Endothelial cell (in vitro differentiated cells): ENCODE results near the gene LTBR. TPM values are rescaled to one million over a fixed set of nuclear protein-coding genes. Genes with fewer than 3 reads are reported as not detected.

Experiments
- DNase-seq: peaks from one replicate; pipeline ENCODE4 v3.0.0; 2021; ENCODE audit warnings: low spot score
- H3K27ac Mint-ChIP-seq: one replicate; pipeline ENCODE4 v1.8.0; 2021; ENCODE audit warnings: mixed read lengths, inconsistent platforms; ENCODE audit not compliant: unreplicated experiment
- H3K27me3 Mint-ChIP-seq: one replicate; pipeline ENCODE4 v1.8.0; 2021; ENCODE audit warnings: mild to moderate bottlenecking, moderate library complexity, mixed read lengths, inconsistent platforms; ENCODE audit not compliant: unreplicated experiment
- H3K36me3 Mint-ChIP-seq: one replicate; pipeline ENCODE4 v1.8.0; 2021; ENCODE audit warnings: mild to moderate bottlenecking, low read depth, mixed read lengths, inconsistent platforms; ENCODE audit not compliant: unreplicated experiment
- H3K4me1 Mint-ChIP-seq: one replicate; pipeline ENCODE4 v1.8.0; 2021; ENCODE audit warnings: mild to moderate bottlenecking, mixed read lengths, inconsistent platforms; ENCODE audit not compliant: unreplicated experiment
- H3K4me3 Mint-ChIP-seq: one replicate; pipeline ENCODE4 v1.8.0; 2021; ENCODE audit warnings: mild to moderate bottlenecking, mixed read lengths, inconsistent platforms; ENCODE audit not compliant: unreplicated experiment
- H3K9me3 Mint-ChIP-seq: one replicate; pipeline ENCODE4 v1.8.0; 2021; ENCODE audit warnings: mixed read lengths, inconsistent platforms; ENCODE audit not compliant: unreplicated experiment
- total RNA-seq: library from RNA; stranded (reverse); fragmentation: NEBNext Ultra II Directional; extraction: Animal tissue kit (Norgen Biotek cat#: 25700); gene quantifications from one replicate; pipeline ENCODE4 v1.2.1, GENCODE V29; 2021; ENCODE audit not compliant: unreplicated experiment
- TF ChIP-seq, protein P1 (sequence below): fragments of 200-600 bp; sonication (generic); IDR thresholded peaks from one replicate; pipeline ENCODE4 v1.5.0; 2021; ENCODE audit warnings: antibody characterized with exemption; ENCODE audit not compliant: unreplicated experiment

The LTBR gene
- total RNA-seq, 1 donor from 2014 or later = 40.3 TPM

DNA sequence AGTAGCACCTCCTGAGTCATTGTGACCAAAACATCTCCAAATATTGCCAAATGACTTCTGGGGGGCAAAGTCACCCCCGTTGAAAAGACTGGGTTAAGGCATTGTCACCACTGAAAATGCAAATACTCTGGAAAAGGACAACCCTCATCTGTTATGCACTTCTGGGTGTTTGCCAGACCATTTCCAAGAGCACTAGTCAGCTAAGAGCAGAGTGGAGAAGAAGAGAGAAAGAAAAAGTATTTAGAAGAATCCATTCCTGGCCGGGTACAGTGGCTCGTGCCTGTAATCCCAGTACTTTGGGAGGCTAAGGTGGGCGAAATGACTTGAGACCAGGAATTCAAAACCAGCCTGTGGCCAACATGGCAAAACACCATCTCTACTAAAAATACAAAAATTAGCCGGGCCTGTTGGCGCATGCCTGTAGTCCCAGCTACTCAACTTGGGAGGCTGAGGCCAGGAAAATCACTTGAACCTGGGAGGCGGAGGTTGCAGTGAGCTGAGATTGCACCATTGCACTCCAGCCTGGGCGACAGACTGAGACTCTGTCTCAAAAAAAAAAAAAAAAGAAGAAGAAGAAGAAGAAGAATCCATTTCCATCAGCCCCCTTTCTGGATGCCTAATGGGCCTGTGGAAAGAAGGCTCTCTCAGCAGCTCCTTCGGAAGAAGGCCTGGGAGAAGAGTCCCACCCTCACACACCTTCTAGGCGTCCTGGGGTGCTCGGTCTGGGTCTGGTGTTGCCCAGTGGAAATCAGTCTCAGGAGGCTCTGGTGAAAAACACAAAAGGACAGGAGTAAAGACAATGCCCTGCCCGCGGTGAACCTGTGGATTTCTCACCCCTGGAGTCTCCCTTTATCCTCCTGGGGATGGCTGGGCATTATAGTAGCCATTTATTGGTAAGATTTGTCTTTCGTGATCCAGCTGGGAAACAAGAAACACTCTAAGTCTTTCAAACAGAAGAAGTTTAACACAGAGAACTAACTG is 3.5 kb upstream of the LTBR start:
- Mint-ChIP-seq H3K27ac (no peak overlapping the region), H3K4me3 (no peak overlapping the region), H3K36me3 (peaks cover 4% of the 10 kb centered on the region), H3K4me1 (peaks cover 24% of the 10 kb centered on the region), H3K27me3 (peaks cover 13% of the 10 kb centered on the region), H3K9me3 (no peaks in the 10 kb centered on the region)
- DNase-seq = no peak
- TF ChIP-seq, protein P1, sequence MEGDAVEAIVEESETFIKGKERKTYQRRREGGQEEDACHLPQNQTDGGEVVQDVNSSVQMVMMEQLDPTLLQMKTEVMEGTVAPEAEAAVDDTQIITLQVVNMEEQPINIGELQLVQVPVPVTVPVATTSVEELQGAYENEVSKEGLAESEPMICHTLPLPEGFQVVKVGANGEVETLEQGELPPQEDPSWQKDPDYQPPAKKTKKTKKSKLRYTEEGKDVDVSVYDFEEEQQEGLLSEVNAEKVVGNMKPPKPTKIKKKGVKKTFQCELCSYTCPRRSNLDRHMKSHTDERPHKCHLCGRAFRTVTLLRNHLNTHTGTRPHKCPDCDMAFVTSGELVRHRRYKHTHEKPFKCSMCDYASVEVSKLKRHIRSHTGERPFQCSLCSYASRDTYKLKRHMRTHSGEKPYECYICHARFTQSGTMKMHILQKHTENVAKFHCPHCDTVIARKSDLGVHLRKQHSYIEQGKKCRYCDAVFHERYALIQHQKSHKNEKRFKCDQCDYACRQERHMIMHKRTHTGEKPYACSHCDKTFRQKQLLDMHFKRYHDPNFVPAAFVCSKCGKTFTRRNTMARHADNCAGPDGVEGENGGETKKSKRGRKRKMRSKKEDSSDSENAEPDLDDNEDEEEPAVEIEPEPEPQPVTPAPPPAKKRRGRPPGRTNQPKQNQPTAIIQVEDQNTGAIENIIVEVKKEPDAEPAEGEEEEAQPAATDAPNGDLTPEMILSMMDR = no peak

DNA sequence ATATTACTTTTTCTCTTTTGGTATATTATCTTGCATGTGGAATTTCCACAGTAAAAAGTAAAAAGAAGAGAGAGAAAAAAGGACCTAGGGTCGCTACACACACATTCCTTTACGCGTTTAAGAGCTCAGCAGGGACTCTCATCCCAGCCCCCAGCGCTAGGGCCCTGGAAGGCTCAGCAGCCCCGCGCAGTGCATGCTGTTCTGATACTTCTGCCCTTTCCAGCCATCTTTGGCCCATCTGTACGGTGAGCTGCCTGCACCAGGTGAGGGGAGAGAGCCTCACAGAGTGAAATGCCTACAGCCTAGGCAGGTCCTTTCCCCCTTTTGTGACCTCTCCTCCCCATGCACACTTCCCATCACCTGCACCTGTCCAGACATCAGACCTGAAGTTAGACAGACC is 1.6 kb upstream of the LTBR start:
- Mint-ChIP-seq H3K9me3 (no peaks in the 10 kb centered on the region), H3K27me3 (peaks cover 13% of the 10 kb centered on the region), H3K36me3 (peaks cover 4% of the 10 kb centered on the region), H3K27ac (no peak overlapping the region), H3K4me1 (peaks cover 11% of the 10 kb centered on the region), H3K4me3 (peak overlapping the region; percentile 62)
- TF ChIP-seq, protein P1 = no peak
- no peak for DNase-seq

DNA sequence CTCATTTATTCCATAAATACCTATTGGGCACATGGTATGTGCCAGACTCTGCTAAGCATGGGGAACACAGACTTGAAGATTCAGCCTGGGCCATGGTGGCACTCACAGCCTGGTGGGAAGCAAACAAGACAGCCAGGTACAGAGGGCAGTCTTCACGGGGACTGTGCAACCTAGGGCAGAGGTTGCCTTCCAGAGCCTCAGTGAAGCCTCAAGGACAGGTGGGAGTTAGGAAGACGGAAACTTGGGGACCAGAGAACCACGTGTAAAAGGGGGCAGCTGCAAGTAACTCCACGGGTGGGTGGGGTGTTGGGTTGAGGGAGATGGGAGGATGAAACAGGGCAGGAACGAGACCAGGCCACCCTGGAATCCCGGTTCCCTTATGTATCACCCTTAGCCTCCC is 980 bp upstream of the LTBR start:
- H3K27ac Mint-ChIP-seq = no peak overlapping the region
- peaks cover 11% of the 10 kb centered on the region for H3K4me1 Mint-ChIP-seq
- H3K36me3 Mint-ChIP-seq = peaks cover 4% of the 10 kb centered on the region
- TF ChIP-seq, protein P1 = no peak
- peaks cover 8% of the 10 kb centered on the region for H3K27me3 Mint-ChIP-seq
- H3K9me3 Mint-ChIP-seq = no peaks in the 10 kb centered on the region
- no peak for DNase-seq
- peak overlapping the region; percentile 62 for H3K4me3 Mint-ChIP-seq

DNA sequence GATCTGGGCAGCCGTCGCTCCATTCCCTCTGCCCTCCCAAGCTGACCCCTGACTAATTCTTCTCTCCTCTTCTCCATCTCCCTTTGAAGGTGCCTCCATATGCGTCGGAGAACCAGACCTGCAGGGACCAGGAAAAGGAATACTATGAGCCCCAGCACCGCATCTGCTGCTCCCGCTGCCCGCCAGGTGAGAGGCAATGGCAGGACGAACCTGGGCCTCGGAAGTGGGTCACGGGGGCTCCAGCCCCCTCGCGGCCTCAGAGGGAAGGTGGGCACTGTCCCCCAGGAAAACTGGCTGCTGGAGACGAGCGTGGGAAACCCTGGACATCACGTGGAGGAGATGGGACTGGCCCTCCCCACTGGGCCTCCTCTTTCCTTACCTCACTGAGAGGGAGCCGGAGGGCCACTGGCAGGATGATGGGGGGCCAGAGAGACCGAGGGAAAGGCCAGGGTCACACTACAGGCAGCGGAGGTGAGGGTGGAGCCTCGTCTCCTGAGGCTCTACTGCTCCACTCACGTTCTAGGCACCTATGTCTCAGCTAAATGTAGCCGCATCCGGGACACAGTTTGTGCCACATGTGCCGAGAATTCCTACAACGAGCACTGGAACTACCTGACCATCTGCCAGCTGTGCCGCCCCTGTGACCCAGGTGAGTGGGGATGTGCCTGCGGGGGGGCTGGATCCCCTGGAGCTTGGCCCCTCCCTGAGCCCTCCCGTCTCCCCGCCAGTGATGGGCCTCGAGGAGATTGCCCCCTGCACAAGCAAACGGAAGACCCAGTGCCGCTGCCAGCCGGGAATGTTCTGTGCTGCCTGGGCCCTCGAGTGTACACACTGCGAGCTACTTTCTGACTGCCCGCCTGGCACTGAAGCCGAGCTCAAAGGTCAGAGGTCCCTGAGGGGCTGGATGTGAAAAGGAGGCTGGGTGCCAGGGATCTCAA is 806 bp downstream of the LTBR start:
- peaks cover 14% of the 10 kb centered on the region for H3K36me3 Mint-ChIP-seq
- no peaks in the 10 kb centered on the region for H3K9me3 Mint-ChIP-seq
- DNase-seq = no peak
- peaks cover 11% of the 10 kb centered on the region for H3K4me1 Mint-ChIP-seq
- H3K27ac Mint-ChIP-seq = no peak overlapping the region
- TF ChIP-seq, protein P1 = no peak
- peak overlapping the region; percentile 69 for H3K4me3 Mint-ChIP-seq
- H3K27me3 Mint-ChIP-seq = peaks cover 8% of the 10 kb centered on the region
